SK-N-SH (cell line): ENCODE results near the gene PLSCR3.

ENCODE experiments used
- CTCF ChIP-seq: fragments of 200-600 bp; sonication (generic); IDR thresholded peaks from 2 replicates; pipeline ENCODE4 v1.6.1; 2017; ENCODE audit warnings: antibody characterized with exemption, mild to moderate bottlenecking, moderate library complexity
- EZH2phosphoT487 ChIP-seq: fragments of 200-600 bp; sonication (generic); IDR thresholded peaks from 2 replicates; pipeline ENCODE4 v1.6.1; 2017; ENCODE audit warnings: low read depth, mixed run types, mild to moderate bottlenecking, antibody characterized with exemption, moderate library complexity, borderline replicate concordance
- FOXJ3 ChIP-seq: sonication (generic); formaldehyde crosslinking; IDR thresholded peaks from 2 replicates; pipeline ENCODE4 v1.5.1; 2020; ENCODE audit warnings: mild to moderate bottlenecking, missing genetic modification reagents
- POLR2AphosphoS5 ChIP-seq: IDR thresholded peaks from 2 replicates; pipeline ENCODE4 v1.6.1; 2012; ENCODE audit warnings: low read depth, low read length
- REST ChIP-seq: IDR thresholded peaks from 2 replicates; pipeline ENCODE4 v1.6.1; 2012; ENCODE audit warnings: mild to moderate bottlenecking, low read depth, low read length, moderate library complexity
- TEAD4 ChIP-seq: IDR thresholded peaks from 2 replicates; pipeline ENCODE4 v1.4.0; 2012; ENCODE audit warnings: mild to moderate bottlenecking, borderline replicate concordance; ENCODE audit not compliant: insufficient read depth
- YY1 ChIP-seq: IDR thresholded peaks from 2 replicates; pipeline ENCODE4 v1.4.0; 2012; ENCODE audit warnings: low read depth, mild to moderate bottlenecking

- TF ChIP-seq CTCF: no peak
- TF ChIP-seq FOXJ3 (CRISPR knock-in tag): no peak
- TF ChIP-seq POLR2AphosphoS5: no peak
- no peak for TF ChIP-seq EZH2phosphoT487
- TF ChIP-seq YY1: no peak
- no peak for TF ChIP-seq REST
- no peak for TF ChIP-seq TEAD4
These were observed 32.0 kb upstream of the PLSCR3 start for GRCh38 chr17:7426203-7426863.
